HEK293 (cell line): ENCODE measurements around the gene TEKT5.

Experiments used
- AEBP2 ChIP-seq: fragments of 450-650 bp; formaldehyde crosslinking; IDR thresholded peaks from 2 replicates; pipeline ENCODE4 v1.5.1; 2016; ENCODE audit warnings: missing biosample characterization, missing genetic modification characterization, borderline replicate concordance
- ATF2 ChIP-seq: fragments of 450-650 bp; formaldehyde crosslinking; IDR thresholded peaks from 2 replicates; pipeline ENCODE4 v1.5.1; 2016; ENCODE audit warnings: missing biosample characterization, missing genetic modification characterization, low read depth
- GLI2 ChIP-seq: fragments of 450-650 bp; formaldehyde crosslinking; IDR thresholded peaks from 2 replicates; pipeline ENCODE4; 2017; ENCODE audit warnings: missing biosample characterization, missing genetic modification characterization, low read depth, borderline replicate concordance
- IKZF3 ChIP-seq: fragments of 450-650 bp; IDR thresholded peaks from 2 replicates; pipeline ENCODE4 v1.5.0; 2018; ENCODE audit warnings: missing biosample characterization, mild to moderate bottlenecking, missing genetic modification characterization, moderate library complexity
- INSM2 ChIP-seq: fragments of 450-650 bp; formaldehyde crosslinking; IDR thresholded peaks from 2 replicates; pipeline ENCODE4 v1.5.1; 2016; ENCODE audit warnings: missing biosample characterization, missing genetic modification characterization
- KLF9 ChIP-seq: fragments of 450-650 bp; formaldehyde crosslinking; IDR thresholded peaks from 2 replicates; pipeline ENCODE4 v1.5.1; 2016; ENCODE audit warnings: missing biosample characterization, missing genetic modification characterization, low read depth
- PATZ1 ChIP-seq: fragments of 450-650 bp; formaldehyde crosslinking; IDR thresholded peaks from 2 replicates; pipeline ENCODE4 v1.5.1; 2016; ENCODE audit warnings: missing biosample characterization, missing genetic modification characterization
- PRDM4 ChIP-seq: fragments of 450-650 bp; formaldehyde crosslinking; IDR thresholded peaks from 2 replicates; pipeline ENCODE4 v1.5.1; 2017; ENCODE audit warnings: missing biosample characterization, missing genetic modification characterization
- PRDM6 ChIP-seq: fragments of 450-650 bp; formaldehyde crosslinking; IDR thresholded peaks from 2 replicates; pipeline ENCODE4 v1.5.1; 2017; ENCODE audit warnings: missing biosample characterization, missing genetic modification characterization
- TRIM28 ChIP-seq: IDR thresholded peaks from 2 replicates; pipeline ENCODE4 v1.6.1; 2011; ENCODE audit warnings: low read length, control low read depth, borderline replicate concordance
- ZBTB17 ChIP-seq: fragments of 450-650 bp; formaldehyde crosslinking; IDR thresholded peaks from 2 replicates; pipeline ENCODE4 v1.5.1; 2016; ENCODE audit warnings: missing biosample characterization, missing genetic modification characterization
- ZFP69B ChIP-seq: fragments of 450-650 bp; formaldehyde crosslinking; IDR thresholded peaks from 2 replicates; pipeline ENCODE4 v1.5.1; 2016; ENCODE audit warnings: missing biosample characterization, missing genetic modification characterization
- ZIC2 ChIP-seq: fragments of 450-650 bp; formaldehyde crosslinking; IDR thresholded peaks from 2 replicates; pipeline ENCODE4 v1.5.1; 2016; ENCODE audit warnings: missing biosample characterization, missing genetic modification characterization
- ZNF140 ChIP-seq: fragments of 450-650 bp; formaldehyde crosslinking; IDR thresholded peaks from 2 replicates; pipeline ENCODE4 v1.5.1; 2016; ENCODE audit warnings: missing biosample characterization, missing genetic modification characterization
- ZNF175 ChIP-seq: fragments of 450-650 bp; formaldehyde crosslinking; IDR thresholded peaks from 2 replicates; pipeline ENCODE4 v1.5.1; 2016; ENCODE audit warnings: missing biosample characterization, missing genetic modification characterization
- ZNF214 ChIP-seq: fragments of 450-650 bp; formaldehyde crosslinking; IDR thresholded peaks from 2 replicates; pipeline ENCODE4 v1.5.1; 2017; ENCODE audit warnings: missing biosample characterization, mild to moderate bottlenecking, missing genetic modification characterization, borderline replicate concordance
- ZNF266 ChIP-seq: fragments of 450-650 bp; formaldehyde crosslinking; IDR thresholded peaks from 2 replicates; pipeline ENCODE4 v1.5.1; 2016; ENCODE audit warnings: missing biosample characterization, missing genetic modification characterization, low read depth
- ZNF530 ChIP-seq: fragments of 450-650 bp; formaldehyde crosslinking; IDR thresholded peaks from 2 replicates; pipeline ENCODE4 v1.5.1; 2016; ENCODE audit warnings: low read depth, missing biosample characterization, missing genetic modification characterization
- ZNF561 ChIP-seq: fragments of 450-650 bp; IDR thresholded peaks from 2 replicates; pipeline ENCODE4 v1.5.1; 2018; ENCODE audit warnings: missing biosample characterization, missing genetic modification characterization, borderline replicate concordance
- ZNF785 ChIP-seq: fragments of 450-650 bp; formaldehyde crosslinking; IDR thresholded peaks from 2 replicates; pipeline ENCODE4 v1.5.1; 2016; ENCODE audit warnings: missing biosample characterization, missing genetic modification characterization
- ZSCAN18 ChIP-seq: fragments of 450-650 bp; formaldehyde crosslinking; IDR thresholded peaks from 2 replicates; pipeline ENCODE4 v1.5.1; 2016; ENCODE audit warnings: missing biosample characterization, missing genetic modification characterization
- ZSCAN4 ChIP-seq: fragments of 450-650 bp; formaldehyde crosslinking; IDR thresholded peaks from 2 replicates; pipeline ENCODE4 v1.5.1; 2017; ENCODE audit warnings: missing biosample characterization, missing genetic modification characterization

The TEKT5 gene

GRCh38 chr16:10579965-10580882 is 114.5 kb downstream of the TEKT5 start, which contains the start of gene EMP2 (continued):
- TF ChIP-seq GLI2 (tag by site-specific recombination) (no peak), ZSCAN18 (tag by site-specific recombination) (no peak), INSM2 (tag by site-specific recombination) (no peak), ZNF561 (tag by site-specific recombination) (peak; percentile 50; the same call in 1 of the 2 replicates), TRIM28 (no peak), ZSCAN4 (tag by site-specific recombination) (no peak; the same call in 1 of the 2 replicates), ZNF785 (no peak; the same call in 1 of the 2 replicates), ZNF530 (tag by site-specific recombination) (no peak), KLF9 (tag by site-specific recombination) (peak; percentile 80), ZNF175 (tag by site-specific recombination) (no peak), PRDM6 (no peak), ZNF214 (no peak), PATZ1 (peak; percentile 76), ZFP69B (tag by site-specific recombination) (no peak), ZBTB17 (tag by site-specific recombination) (peak; percentile 62; the same call in 1 of the 2 replicates), ZNF266 (no peak), AEBP2 (tag by site-specific recombination) (no peak), ZNF140 (no peak), ZIC2 (tag by site-specific recombination) (peak; percentile 44), IKZF3 (tag by site-specific recombination) (peak; percentile 91; the same call in 1 of the 2 replicates), PRDM4 (no peak), ATF2 (tag by site-specific recombination) (no peak)
